Stimulated activated CD4-positive, alpha-beta T cell treated with anti-CD3 and anti-CD28 coated beads, TNF-alpha, amount 100 ng/mL, for 48 hours (primary cell): ENCODE results near the gene ITIH5.

ENCODE experiments used
- DNase-seq, 3 donors: peaks; one replicate each; pipeline ENCODE4 v3.0.0-alpha.2; 2020; ENCODE audit warnings: low read depth in 3 of 3

Gene ITIH5

DNA sequence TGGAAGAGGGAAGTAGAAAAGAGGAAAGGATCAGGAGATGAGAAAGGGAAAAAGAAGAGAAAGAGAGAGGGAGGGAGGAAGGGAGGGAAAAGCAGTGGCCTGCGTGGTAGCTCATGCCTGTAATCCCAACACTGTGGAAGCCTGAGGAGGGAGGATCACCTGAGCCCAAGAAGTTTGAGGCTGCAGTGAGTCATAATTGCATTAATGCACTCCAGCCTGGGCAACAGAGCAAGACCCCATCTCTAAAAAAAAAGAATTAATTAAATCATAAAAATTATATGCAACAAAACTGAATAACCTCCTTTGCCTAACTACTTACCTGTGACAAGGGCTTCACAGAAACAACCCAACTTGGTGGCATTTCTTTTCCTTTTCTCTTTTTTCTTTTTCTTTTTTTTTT is 148.1 kb downstream of the ITIH5 start:
- no peak for DNase-seq

DNA sequence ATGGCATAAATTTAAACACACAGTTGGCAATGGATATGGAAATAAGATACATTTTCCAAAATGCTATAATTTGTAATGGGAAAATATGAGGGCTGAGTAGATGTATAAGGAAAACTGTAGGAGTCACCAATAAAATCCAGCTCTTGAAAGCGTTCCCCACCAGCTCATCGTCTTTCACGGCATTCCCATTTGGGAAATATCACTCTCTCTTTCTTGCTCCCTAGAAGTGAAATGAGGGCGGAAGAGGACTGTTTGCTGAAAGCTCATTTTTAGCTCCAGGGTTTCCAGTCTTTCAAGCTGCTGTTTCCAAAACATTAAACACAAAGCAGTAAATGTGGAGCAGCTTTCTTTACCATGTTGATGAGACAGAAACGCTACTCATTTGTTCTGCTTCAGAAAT is 151.3 kb downstream of the ITIH5 start:
- no peak for DNase-seq

DNA sequence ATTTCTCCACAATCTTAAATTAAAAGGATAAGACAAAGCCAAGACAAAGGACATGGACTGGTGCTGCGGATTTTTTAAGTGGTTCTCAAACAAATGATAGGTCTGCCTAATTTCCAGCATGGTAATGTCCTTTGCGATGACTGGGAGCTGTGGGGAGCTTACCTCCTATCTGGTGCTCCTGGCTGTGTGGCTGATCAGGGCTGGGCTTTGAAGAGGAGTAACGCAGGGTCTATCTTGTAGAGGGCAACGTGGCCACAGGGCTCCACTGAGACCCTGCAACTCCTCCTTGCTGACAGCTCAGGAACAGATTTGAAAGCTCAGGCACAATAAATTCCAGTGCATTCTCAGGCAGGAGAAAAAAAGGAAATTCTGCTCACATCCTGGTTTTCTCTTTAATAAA is 152.8 kb downstream of the ITIH5 start:
- DNase-seq = no peak

DNA sequence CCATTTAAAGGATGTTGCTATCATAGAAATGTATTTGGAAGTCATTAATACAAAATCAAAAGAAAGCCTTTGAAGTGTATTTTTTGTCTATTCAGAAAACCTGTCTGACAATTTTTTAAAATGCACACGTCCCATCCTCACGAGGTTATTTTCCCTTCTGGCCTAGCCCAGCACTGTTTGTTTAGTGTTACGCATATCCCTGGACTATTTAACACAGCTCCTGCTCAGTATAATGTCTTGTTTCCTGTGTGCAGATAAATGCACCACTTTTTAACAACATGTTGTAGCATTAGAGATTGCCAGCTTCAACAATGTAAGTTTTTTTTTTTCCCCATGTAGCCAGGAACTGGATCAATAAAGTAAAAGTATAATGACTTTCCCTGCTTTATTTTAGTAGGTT is 153.3 kb downstream of the ITIH5 start:
- no peak for DNase-seq

DNA sequence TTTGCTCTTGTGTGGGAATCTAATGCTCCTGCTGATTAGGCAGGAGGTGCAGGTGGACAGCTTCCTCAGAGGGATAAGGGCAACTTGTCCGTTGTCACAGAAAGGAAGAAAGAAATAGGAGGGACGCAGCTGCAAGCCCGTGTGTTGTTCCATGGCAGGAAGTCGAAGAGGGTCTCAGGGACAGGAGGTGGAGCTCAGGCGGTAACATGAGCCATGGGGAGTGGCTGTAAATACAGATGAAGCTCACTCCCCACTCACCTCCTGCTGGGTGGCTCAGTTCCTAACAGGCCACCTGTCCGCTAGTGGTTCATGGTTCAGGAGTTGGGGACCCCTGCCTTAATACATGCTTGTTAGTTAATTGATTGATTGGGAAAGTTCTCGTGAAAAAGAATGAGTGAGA is 154.3 kb downstream of the ITIH5 start:
- no peak for DNase-seq

DNA sequence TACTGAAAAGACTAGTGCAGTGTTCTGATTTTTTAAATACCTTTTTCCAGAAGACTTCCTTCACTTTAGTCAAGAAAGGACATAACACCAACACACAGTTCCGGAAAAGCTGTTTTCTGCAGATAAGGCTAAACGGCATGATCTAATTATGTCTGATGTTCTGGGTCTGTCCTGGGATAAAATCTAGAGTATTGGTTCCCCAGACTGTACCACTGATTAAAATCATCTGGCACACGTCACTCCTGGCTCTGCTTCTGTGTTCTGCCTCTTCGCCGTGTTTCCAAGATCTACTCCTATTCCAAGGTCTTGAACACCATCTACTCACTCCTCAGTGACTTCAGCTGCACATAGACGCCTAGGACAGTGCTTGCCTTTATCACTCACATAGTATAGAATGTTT is 155.2 kb downstream of the ITIH5 start:
- no peak for DNase-seq
